ENCODE results near the gene ITGAD.

Gene ITGAD

GRCh38 chr16:31357324-31358109 lies 35.6 kb upstream of the ITGAD start:
- TF ChIP-seq CTCF (IDR thresholded peaks at IDR 0.05; ENCODE audit: control extremely low read depth, extremely low read depth, low read depth, missing control alignments), result peak; percentile 30
- POLR2A ChIA-PET, result no interaction called here
- peak; percentile 52 for DNase-seq (ENCODE audit: extremely low spot score)
- CTCF ChIA-PET, result interaction anchor here (1.0 to 1.1 kb wide), 2 partner anchors 25 to 29 kb away, joined by 3 to 4 read pairs; no protein-coding TSS in a partner anchor

- CTCF ChIA-PET, result interaction anchor here (1.3 to 1.4 kb wide), 3 partner anchors 16 to 192 kb away, joined by 3 to 6 read pairs (median 3); no protein-coding TSS in a partner anchor
- DNase-seq (ENCODE audit: extremely low spot score), result no peak
- TF ChIP-seq CTCF (IDR thresholded peaks at IDR 0.05; ENCODE audit: control extremely low read depth, extremely low read depth, low read depth, missing control alignments), result no peak
- POLR2A ChIA-PET, result no interaction called here
Observed at GRCh38 chr16:31360251-31360650, 32.9 kb upstream of the ITGAD start.

- no peak for TF ChIP-seq CTCF (IDR thresholded peaks at IDR 0.05; ENCODE audit: control extremely low read depth, extremely low read depth, low read depth, missing control alignments)
- POLR2A ChIA-PET, result no interaction called here
Observed at GRCh38 chr16:31361201-31362110, 31.7 kb upstream of the ITGAD start.

DNA sequence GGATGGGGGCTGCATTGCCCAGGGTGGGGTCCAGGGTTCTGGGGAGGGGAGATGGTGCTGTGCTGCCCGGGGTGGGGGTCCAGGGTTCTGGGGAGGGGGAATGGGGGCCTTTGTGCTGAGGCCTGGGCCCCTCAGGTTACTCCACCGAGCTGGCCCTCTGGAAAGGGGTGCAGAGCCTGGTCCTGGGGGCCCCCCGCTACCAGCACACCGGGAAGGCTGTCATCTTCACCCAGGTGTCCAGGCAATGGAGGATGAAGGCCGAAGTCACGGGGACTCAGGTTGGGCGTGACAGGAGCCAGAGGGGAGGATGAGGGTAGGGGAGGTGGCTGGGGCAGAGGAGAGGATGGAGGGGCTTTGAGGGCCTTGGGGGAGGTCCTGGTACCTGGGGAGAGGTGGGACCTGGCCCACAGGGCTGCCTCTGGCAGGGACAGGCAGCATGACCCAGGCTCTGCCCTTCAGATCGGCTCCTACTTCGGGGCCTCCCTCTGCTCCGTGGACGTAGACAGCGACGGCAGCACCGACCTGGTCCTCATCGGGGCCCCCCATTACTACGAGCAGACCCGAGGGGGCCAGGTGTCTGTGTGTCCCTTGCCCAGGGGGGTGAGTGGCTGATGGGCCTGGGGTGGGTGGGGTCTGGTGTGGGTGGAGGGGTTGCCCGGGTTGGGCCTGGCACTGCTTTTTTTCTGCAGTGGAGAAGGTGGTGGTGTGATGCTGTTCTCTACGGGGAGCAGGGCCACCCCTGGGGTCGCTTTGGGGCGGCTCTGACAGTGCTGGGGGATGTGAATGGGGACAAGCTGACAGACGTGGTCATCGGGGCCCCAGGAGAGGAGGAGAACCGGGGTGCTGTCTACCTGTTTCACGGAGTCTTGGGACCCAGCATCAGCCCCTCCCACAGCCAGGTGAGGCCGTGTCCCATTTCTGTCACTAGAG lies 30.4 kb upstream of the ITGAD start:
- ChIA-PET CTCF (interaction anchor here (1.1 to 1.2 kb wide), 2 partner anchors 12 to 29 kb away, joined by 3 read pairs; no protein-coding TSS in a partner anchor), POLR2A (no interaction called here)
- TF ChIP-seq CTCF (IDR thresholded peaks at IDR 0.05; ENCODE audit: control extremely low read depth, extremely low read depth, low read depth, missing control alignments), result no peak
- DNase-seq (ENCODE audit: extremely low spot score), result no peak

More at GRCh38 chr16:31361201-31362110, 31.7 kb upstream of the ITGAD start:
- DNase-seq (ENCODE audit: extremely low spot score), result no peak
- CTCF ChIA-PET, result interaction anchor here (1.1 to 1.4 kb wide), 4 partner anchors 15 to 28 kb away, joined by 3 to 6 read pairs (median 4); no protein-coding TSS in a partner anchor

GRCh38 chr16:31363721-31364120 lies 29.4 kb upstream of the ITGAD start:
- DNase-seq (ENCODE audit: extremely low spot score), result no peak
- CTCF ChIA-PET, result interaction anchor here (1.2 kb wide), 1 partner anchor 11 kb away, joined by 3 read pairs; no protein-coding TSS in a partner anchor
- POLR2A ChIA-PET, result no interaction called here
- TF ChIP-seq CTCF (IDR thresholded peaks at IDR 0.05; ENCODE audit: control extremely low read depth, extremely low read depth, low read depth, missing control alignments), result no peak
